Adrenal gland (tissue), 12 donors: Measurements from ENCODE around the gene PCDHGA5. TPM values are rescaled to one million over a fixed set of nuclear protein-coding genes. Genes with fewer than 3 reads are reported as not detected.
A peak's percentile ranks its signal among the peaks of the same experiment; 100 is the strongest.

Experiments
- DNase-seq, 7 donors: peaks; one replicate each; pipeline ENCODE4 v3.0.0-alpha.2; 2019 to 2020
- H3K27ac ChIP-seq, 5 donors: fragments of 200-600 bp; sonication (generic) in 4 of 5; 1 replicate in 3 of 5; 2 replicates in 2 of 5; pipeline versions ENCODE4 v1.5.1 to v1.8.0; 2016 to 2020; ENCODE audit warnings: mild to moderate bottlenecking in 1 of 5
- H3K27me3 ChIP-seq: fragments of 200-600 bp; 2 replicates; pipeline ENCODE4 v1.8.0; 2021
- H3K36me3 ChIP-seq, 2 donors: fragments of 200-600 bp; replicated peaks in 1 of 2; 1 replicate in 1 of 2; 2 replicates in 1 of 2; pipeline versions ENCODE4 v1.5.1 to v1.8.0; 2018 to 2022
- H3K4me1 ChIP-seq, 2 donors: fragments of 200-600 bp; replicated peaks in 1 of 2; 1 replicate in 1 of 2; 2 replicates in 1 of 2; pipeline versions ENCODE4 v1.5.1 to v1.8.0; 2018 to 2021
- H3K4me3 ChIP-seq, 4 donors: fragments of 200-600 bp; sonication (generic) in 3 of 4; one replicate each; pipeline ENCODE4 v1.5.1; 2016 to 2018
- H3K9me3 ChIP-seq, 3 donors: fragments of 200-600 bp; sonication (generic) in 1 of 3; replicated peaks in 1 of 3; 1 replicate in 2 of 3; 2 replicates in 1 of 3; pipeline versions ENCODE4 v1.5.1 to v1.8.0; 2016 to 2021
- CTCF ChIP-seq, 6 experiments: fragments of 450-650 bp in 4 of 6; fragments of 200-600 bp in 2 of 6; sonication (generic) in 1 of 6; IDR thresholded peaks; 1 replicate in 5 of 6; 2 replicates in 1 of 6; pipeline versions ENCODE4 v1.5.1 to v1.8.0; 2016 to 2021; ENCODE audit warnings: antibody characterized with exemption in 6 of 6, mild to moderate bottlenecking in 2 of 6, moderate library complexity in 1 of 6
- POLR2A ChIP-seq, 2 donors: fragments of 450-650 bp; IDR thresholded peaks; one replicate each; pipeline ENCODE4 v1.6.1; 2017; ENCODE audit warnings: antibody characterized with exemption in 2 of 2, mild to moderate bottlenecking in 2 of 2, moderate library complexity in 1 of 2
- WGBS, 4 donors: extraction: QIAGEN DNeasy Blood & Tissue Kit in 2 of 4; methylation state at CpG; one replicate each; pipeline versions ENCODE4 v1.1.5 to v1.1.7; 2013 to 2017; 5-methylcytosine and 5-hydroxymethylcytosine counted together
- intact Hi-C, 2 donors: fragments of 100-400 bp; cut with DNase I; formaldehyde crosslinking; loops; one replicate each; pipeline versions ENCODE4 v1.14.1 to v1.15.0; 2022 to 2023
- polyA plus RNA-seq, 3 donors: library from polyadenylated mRNA; stranded (reverse); fragments of 200-250 nt in 2 of 3; fragments of 350-450 nt in 1 of 3; fragmentation: Illumina TruSeq in 1 of 3; extraction: RNeasy Lipid Tissue Mini Kit (QIAGEN cat#74804) in 1 of 3; gene quantifications; one replicate each; pipeline ENCODE4 v1.2.3, GENCODE V29; 2013 to 2014
- total RNA-seq, 9 donors: library from RNA; depleted of rRNA in 4 of 9; stranded (reverse); fragments of >200 nt in 4 of 9; fragments of 120-200 nt in 1 of 9; fragmentation: NEBNext Ultra II Directional in 1 of 9; extraction: Animal tissue kit (Norgen Biotek cat#: 25700) in 1 of 9; gene quantifications; one replicate each; pipeline versions ENCODE4 v1.1.0 to v1.2.4, GENCODE V29; 2013 to 2023
- donor health status: healthy with polysubstance abuse.
- donor health status: Bipolar disorder and iron deficiency.
- donor health status: DM: yes; HTN: yes; CAD: no.
- donor health status: DM: no; HTN: no; CAD: no.
- donor health status: DM: no; HTN: no; CAD: no.
- donor health status: DM: yes; HTN: yes; CAD: no.

Gene PCDHGA5
- total and polyA plus RNA-seq, 12 donors: 0.24 to 5.9 (median 1.7) TPM

DNA sequence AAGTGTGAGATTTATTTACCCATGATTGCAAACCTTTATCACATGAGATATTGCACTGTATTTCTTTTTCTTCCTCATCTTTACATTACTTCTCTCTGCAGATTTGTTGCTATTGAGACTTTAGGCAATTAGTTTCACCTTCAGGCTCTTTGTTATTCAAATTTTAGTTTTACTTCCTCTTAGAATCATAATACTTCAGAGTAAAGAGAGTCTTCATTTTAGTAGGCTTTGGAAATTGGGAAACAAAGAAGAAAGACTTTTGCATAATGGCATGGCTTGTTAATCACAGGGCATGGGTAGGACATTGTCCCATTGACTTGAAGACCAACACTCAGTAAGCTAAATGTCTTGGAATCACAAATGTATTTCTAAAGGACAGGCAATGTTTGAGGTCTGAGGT, 1.2 kb upstream of the PCDHGA5 start:
- H3K27me3 ChIP-seq: no peaks in the 10 kb centered on the region
- intact Hi-C loops: no loop called here
- TF ChIP-seq CTCF (IDR thresholded peaks at IDR 0.05) (no peak), POLR2A (IDR thresholded peaks at IDR 0.05) (no peak)
- H3K27ac ChIP-seq: no peak overlapping the region
- no peaks in the 10 kb centered on the region for H3K4me1 ChIP-seq
- DNase-seq: no peak
- no peaks in the 10 kb centered on the region for H3K36me3 ChIP-seq
- peaks cover 0 to 52% (median 15%) of the 10 kb centered on the region in 3 donors for H3K9me3 ChIP-seq
- no peak overlapping the region for H3K4me3 ChIP-seq

- TF ChIP-seq POLR2A (IDR thresholded peaks at IDR 0.05) (no peak), CTCF (IDR thresholded peaks at IDR 0.05) (no peak)
- WGBS, 4 donors: 25 to 34% (median 29%) methylated on average over 15 to 46 of the region's 46 CpGs
- no peak overlapping the region for H3K27ac ChIP-seq
- no peak overlapping the region for H3K4me3 ChIP-seq
- H3K4me1 ChIP-seq: no peaks in the 10 kb centered on the region
- H3K9me3 ChIP-seq: peaks cover 4 to 50% (median 15%) of the 10 kb centered on the region in 3 donors
- DNase-seq: no peak
- no peaks in the 10 kb centered on the region for H3K27me3 ChIP-seq
- H3K36me3 ChIP-seq: no peaks in the 10 kb centered on the region
- intact Hi-C loops: no loop called here
Measured at GRCh38 chr5:141366016-141366896, 2.3 kb downstream of the PCDHGA5 start.

- Histone ChIP-seq H3K36me3 (no peaks in the 10 kb centered on the region), H3K9me3 (peaks cover 4 to 51% (median 4%) of the 10 kb centered on the region in 3 donors), H3K27me3 (no peaks in the 10 kb centered on the region), H3K4me1 (no peaks in the 10 kb centered on the region), H3K4me3 (peak within 1 kb of the TSS in 1 of 4 donors; percentile 34), H3K27ac (no peak within 1 kb of the TSS)
- intact Hi-C loops: no loop called here
- TF ChIP-seq POLR2A (IDR thresholded peaks at IDR 0.05) (no peak), CTCF (IDR thresholded peaks at IDR 0.05) (peak in 3 of 6 experiments; percentile 25 to 31 (median 25))
- peak in 2 of 7 donors; percentile 23 to 29 for DNase-seq
- WGBS, 4 donors: 13 to 25% (median 18%) methylated on average over 29 to 32 of the region's 32 CpGs
Measured at GRCh38 chr5:141369994-141370848, 6.3 kb downstream of the PCDHGA5 start, which contains the start of gene PCDHGB3. Gene PCDHGB3, plus strand, starts transcription at chr5:141370242. Its CDS starts 153 bp downstream, at chr5:141370395.
